ENCODE results near the gene CHIA.
"Not testable (repeated sequence)": the region's sequence is repeated elsewhere in the genome, so short reads cannot be mapped to it uniquely, and the experiment has no call there.

The CHIA gene

GRCh38 chr1:111334169-111334568 lies 43.5 kb downstream of the CHIA start:
- Histone ChIP-seq H3K4me1 (ENCODE audit: control insufficient read depth, insufficient read depth, low read length) (no peaks in the 10 kb centered on the region), H3K4me3 (ENCODE audit: low read length in 2 of 2) (no peak overlapping the region), H3K27ac (ENCODE audit: low read length) (no peak overlapping the region), H3K27me3 (ENCODE audit: control insufficient read depth in 1 of 2, insufficient read depth in 2 of 2, low read length in 2 of 2) (peaks cover 0 to 5% of the 10 kb centered on the region in 2 donors), H3K9me3 (ENCODE audit: control insufficient read depth in 2 of 2, low read length in 2 of 2) (peaks cover 3 to 5% of the 10 kb centered on the region in 2 donors), H3K9ac (ENCODE audit: low read length in 2 of 2) (no peak overlapping the region), H3K36me3 (ENCODE audit: control insufficient read depth in 2 of 2, insufficient read depth in 2 of 2, low read length in 2 of 2) (no peaks in the 10 kb centered on the region)

GRCh38 chr1:111335214-111335877 lies 44.7 kb downstream of the CHIA start:
- not testable (repeated sequence) for H3K36me3 ChIP-seq (ENCODE audit: control insufficient read depth in 2 of 2, insufficient read depth in 2 of 2, low read length in 2 of 2); H3K27ac ChIP-seq (ENCODE audit: low read length); H3K9me3 ChIP-seq (ENCODE audit: control insufficient read depth in 2 of 2, low read length in 2 of 2); H3K4me1 ChIP-seq (ENCODE audit: control insufficient read depth, insufficient read depth, low read length); H3K4me3 ChIP-seq (ENCODE audit: low read length in 2 of 2); H3K27me3 ChIP-seq (ENCODE audit: control insufficient read depth in 1 of 2, insufficient read depth in 2 of 2, low read length in 2 of 2); H3K9ac ChIP-seq (ENCODE audit: low read length in 2 of 2)

GRCh38 chr1:111338849-111339248 lies 48.2 kb downstream of the CHIA start:
- H3K9me3 ChIP-seq (ENCODE audit: control insufficient read depth in 2 of 2, low read length in 2 of 2); H3K4me1 ChIP-seq (ENCODE audit: control insufficient read depth, insufficient read depth, low read length); H3K4me3 ChIP-seq (ENCODE audit: low read length in 2 of 2); H3K27ac ChIP-seq (ENCODE audit: low read length); H3K36me3 ChIP-seq (ENCODE audit: control insufficient read depth in 2 of 2, insufficient read depth in 2 of 2, low read length in 2 of 2); H3K9ac ChIP-seq (ENCODE audit: low read length in 2 of 2); H3K27me3 ChIP-seq (ENCODE audit: control insufficient read depth in 1 of 2, insufficient read depth in 2 of 2, low read length in 2 of 2): not testable (repeated sequence)

GRCh38 chr1:111346089-111346885 lies 55.6 kb downstream of the CHIA start:
- peak overlapping the region; percentile 85 to 88 for H3K4me3 ChIP-seq (ENCODE audit: low read length in 2 of 2)
- H3K4me1 ChIP-seq (ENCODE audit: control insufficient read depth, insufficient read depth, low read length): peaks cover 5% of the 10 kb centered on the region
- peaks cover 0 to 6% of the 10 kb centered on the region in 2 donors for H3K36me3 ChIP-seq (ENCODE audit: control insufficient read depth in 2 of 2, insufficient read depth in 2 of 2, low read length in 2 of 2)
- H3K9me3 ChIP-seq (ENCODE audit: control insufficient read depth in 2 of 2, low read length in 2 of 2): no peaks in the 10 kb centered on the region
- H3K27ac ChIP-seq (ENCODE audit: low read length): peak overlapping the region; percentile 83
- H3K9ac ChIP-seq (ENCODE audit: low read length in 2 of 2): peak overlapping the region; percentile 70 to 90
- H3K27me3 ChIP-seq (ENCODE audit: control insufficient read depth in 1 of 2, insufficient read depth in 2 of 2, low read length in 2 of 2): no peaks in the 10 kb centered on the region

- H3K9ac ChIP-seq (ENCODE audit: low read length in 2 of 2): peak overlapping the region; percentile 70 to 90
- peak overlapping the region; percentile 83 for H3K27ac ChIP-seq (ENCODE audit: low read length)
- peaks cover 5% of the 10 kb centered on the region for H3K4me1 ChIP-seq (ENCODE audit: control insufficient read depth, insufficient read depth, low read length)
- H3K36me3 ChIP-seq (ENCODE audit: control insufficient read depth in 2 of 2, insufficient read depth in 2 of 2, low read length in 2 of 2): peaks cover 0 to 9% of the 10 kb centered on the region in 2 donors
- H3K9me3 ChIP-seq (ENCODE audit: control insufficient read depth in 2 of 2, low read length in 2 of 2): no peaks in the 10 kb centered on the region
- H3K27me3 ChIP-seq (ENCODE audit: control insufficient read depth in 1 of 2, insufficient read depth in 2 of 2, low read length in 2 of 2): no peaks in the 10 kb centered on the region
- H3K4me3 ChIP-seq (ENCODE audit: low read length in 2 of 2): peak overlapping the region; percentile 85 to 88
Observed at GRCh38 chr1:111347026-111347425, 56.4 kb downstream of the CHIA start.

- Histone ChIP-seq H3K4me1 (ENCODE audit: control insufficient read depth, insufficient read depth, low read length) (peaks cover 3% of the 10 kb centered on the region), H3K27me3 (ENCODE audit: control insufficient read depth in 1 of 2, insufficient read depth in 2 of 2, low read length in 2 of 2) (no peaks in the 10 kb centered on the region), H3K4me3 (ENCODE audit: low read length in 2 of 2) (no peak overlapping the region), H3K9ac (ENCODE audit: low read length in 2 of 2) (no peak overlapping the region), H3K9me3 (ENCODE audit: control insufficient read depth in 2 of 2, low read length in 2 of 2) (no peaks in the 10 kb centered on the region), H3K36me3 (ENCODE audit: control insufficient read depth in 2 of 2, insufficient read depth in 2 of 2, low read length in 2 of 2) (peaks cover 0 to 9% of the 10 kb centered on the region in 2 donors), H3K27ac (ENCODE audit: low read length) (no peak overlapping the region)
Observed at GRCh38 chr1:111351700-111352099, 61.0 kb downstream of the CHIA start.

- H3K27me3 ChIP-seq (ENCODE audit: control insufficient read depth in 1 of 2, insufficient read depth in 2 of 2, low read length in 2 of 2): no peaks in the 10 kb centered on the region
- H3K9me3 ChIP-seq (ENCODE audit: control insufficient read depth in 2 of 2, low read length in 2 of 2): no peaks in the 10 kb centered on the region
- no peaks in the 10 kb centered on the region for H3K4me1 ChIP-seq (ENCODE audit: control insufficient read depth, insufficient read depth, low read length)
- H3K27ac ChIP-seq (ENCODE audit: low read length): no peak overlapping the region
- H3K9ac ChIP-seq (ENCODE audit: low read length in 2 of 2): no peak overlapping the region
- H3K36me3 ChIP-seq (ENCODE audit: control insufficient read depth in 2 of 2, insufficient read depth in 2 of 2, low read length in 2 of 2): peaks cover 0 to 9% of the 10 kb centered on the region in 2 donors
- H3K4me3 ChIP-seq (ENCODE audit: low read length in 2 of 2): no peak overlapping the region
Observed at GRCh38 chr1:111354584-111354983, 63.9 kb downstream of the CHIA start.

- Histone ChIP-seq H3K9ac (ENCODE audit: low read length in 2 of 2) (no peak overlapping the region), H3K27me3 (ENCODE audit: control insufficient read depth in 1 of 2, insufficient read depth in 2 of 2, low read length in 2 of 2) (peaks cover 0 to 3% of the 10 kb centered on the region in 2 donors), H3K9me3 (ENCODE audit: control insufficient read depth in 2 of 2, low read length in 2 of 2) (no peaks in the 10 kb centered on the region), H3K36me3 (ENCODE audit: control insufficient read depth in 2 of 2, insufficient read depth in 2 of 2, low read length in 2 of 2) (no peaks in the 10 kb centered on the region), H3K4me1 (ENCODE audit: control insufficient read depth, insufficient read depth, low read length) (no peaks in the 10 kb centered on the region), H3K4me3 (ENCODE audit: low read length in 2 of 2) (no peak overlapping the region), H3K27ac (ENCODE audit: low read length) (no peak overlapping the region)
Observed at GRCh38 chr1:111358964-111359363, 68.3 kb downstream of the CHIA start.

- Histone ChIP-seq H3K9ac (ENCODE audit: low read length in 2 of 2) (no peak overlapping the region), H3K4me1 (ENCODE audit: control insufficient read depth, insufficient read depth, low read length) (no peaks in the 10 kb centered on the region), H3K27me3 (ENCODE audit: control insufficient read depth in 1 of 2, insufficient read depth in 2 of 2, low read length in 2 of 2) (peaks cover 0 to 4% of the 10 kb centered on the region in 2 donors), H3K36me3 (ENCODE audit: control insufficient read depth in 2 of 2, insufficient read depth in 2 of 2, low read length in 2 of 2) (no peaks in the 10 kb centered on the region), H3K4me3 (ENCODE audit: low read length in 2 of 2) (no peak overlapping the region), H3K9me3 (ENCODE audit: control insufficient read depth in 2 of 2, low read length in 2 of 2) (no peaks in the 10 kb centered on the region), H3K27ac (ENCODE audit: low read length) (no peak overlapping the region)
Observed at GRCh38 chr1:111359376-111359775, 68.7 kb downstream of the CHIA start.

GRCh38 chr1:111360257-111360656 lies 69.6 kb downstream of the CHIA start:
- H3K27ac ChIP-seq (ENCODE audit: low read length); H3K36me3 ChIP-seq (ENCODE audit: control insufficient read depth in 2 of 2, insufficient read depth in 2 of 2, low read length in 2 of 2); H3K27me3 ChIP-seq (ENCODE audit: control insufficient read depth in 1 of 2, insufficient read depth in 2 of 2, low read length in 2 of 2); H3K4me3 ChIP-seq (ENCODE audit: low read length in 2 of 2); H3K9me3 ChIP-seq (ENCODE audit: control insufficient read depth in 2 of 2, low read length in 2 of 2); H3K9ac ChIP-seq (ENCODE audit: low read length in 2 of 2); H3K4me1 ChIP-seq (ENCODE audit: control insufficient read depth, insufficient read depth, low read length): not testable (repeated sequence)

- Histone ChIP-seq H3K9ac (ENCODE audit: low read length in 2 of 2) (no peak overlapping the region), H3K4me3 (ENCODE audit: low read length in 2 of 2) (no peak overlapping the region), H3K27ac (ENCODE audit: low read length) (no peak overlapping the region), H3K36me3 (ENCODE audit: control insufficient read depth in 2 of 2, insufficient read depth in 2 of 2, low read length in 2 of 2) (no peaks in the 10 kb centered on the region), H3K9me3 (ENCODE audit: control insufficient read depth in 2 of 2, low read length in 2 of 2) (no peaks in the 10 kb centered on the region), H3K27me3 (ENCODE audit: control insufficient read depth in 1 of 2, insufficient read depth in 2 of 2, low read length in 2 of 2) (peaks cover 2 to 8% of the 10 kb centered on the region in 2 donors), H3K4me1 (ENCODE audit: control insufficient read depth, insufficient read depth, low read length) (no peaks in the 10 kb centered on the region)
Observed at GRCh38 chr1:111361761-111362160, 71.1 kb downstream of the CHIA start.

Measured in stomach smooth muscle (tissue), 2 donors.